Cardiac muscle cell (in vitro differentiated cells and primary cell): ENCODE data around the gene SFPQ. TPM values are rescaled to one million over a fixed set of nuclear protein-coding genes. Genes with fewer than 3 reads are reported as not detected.
A peak's percentile ranks its signal among the peaks of the same experiment; 100 is the strongest.
"Not testable (repeated sequence)": the region's sequence is repeated elsewhere in the genome, so short reads cannot be mapped to it uniquely, and the experiment has no call there.

Experiments
- DNase-seq, 2 donors: peaks; one replicate each; pipeline versions ENCODE4 v3.0.0 to v3.0.0-alpha.2; 2010 to 2017; ENCODE audit warnings: low read depth in 1 of 2, low spot score in 1 of 2
- H3K27ac ChIP-seq: fragments of 200-600 bp; sonication (generic); 2 replicates; pipeline ENCODE4 v1.5.1; 2016
- H3K27me3 ChIP-seq: fragments of 200-600 bp; sonication (generic); 2 replicates; pipeline ENCODE4 v1.6.0; 2016; ENCODE audit warnings: control low read depth
- H3K36me3 ChIP-seq: fragments of 200-600 bp; sonication (generic); 2 replicates; pipeline ENCODE4 v1.5.1; 2016; ENCODE audit warnings: control low read depth
- H3K4me1 ChIP-seq: fragments of 200-600 bp; sonication (generic); 2 replicates; pipeline ENCODE4 v1.8.1; 2017; ENCODE audit warnings: low read depth, mild to moderate bottlenecking, mixed run types
- H3K4me3 ChIP-seq: fragments of 200-600 bp; sonication (generic); 2 replicates; pipeline ENCODE4 v1.5.1; 2016; ENCODE audit warnings: mild to moderate bottlenecking
- H3K9me3 ChIP-seq: fragments of 200-600 bp; sonication (generic); 2 replicates; pipeline ENCODE4 v1.5.1; 2017; ENCODE audit warnings: low read depth, mild to moderate bottlenecking, control low read depth
- polyA plus RNA-seq: library from polyadenylated mRNA; unstranded; fragments of >200 nt; fragmentation: Nextera tagmentation; extraction: Ambion mirVana; gene quantifications from 2 replicates; pipeline ENCODE4 v1.2.1, GENCODE V29; 2016
- total RNA-seq: library from RNA; depleted of rRNA; stranded (reverse); fragments of >200 nt; gene quantifications from 2 replicates; pipeline ENCODE4 v1.2.3, GENCODE V29; 2016
- TF ChIP-seq, protein P1 (sequence below): IDR thresholded peaks from 2 replicates; pipeline ENCODE4 v1.5.1; 2012; ENCODE audit warnings: low read depth, mild to moderate bottlenecking, low read length

Gene SFPQ
- total and polyA plus RNA-seq, 2 experiments from 2014 or later, result 193 to 281 TPM

DNA sequence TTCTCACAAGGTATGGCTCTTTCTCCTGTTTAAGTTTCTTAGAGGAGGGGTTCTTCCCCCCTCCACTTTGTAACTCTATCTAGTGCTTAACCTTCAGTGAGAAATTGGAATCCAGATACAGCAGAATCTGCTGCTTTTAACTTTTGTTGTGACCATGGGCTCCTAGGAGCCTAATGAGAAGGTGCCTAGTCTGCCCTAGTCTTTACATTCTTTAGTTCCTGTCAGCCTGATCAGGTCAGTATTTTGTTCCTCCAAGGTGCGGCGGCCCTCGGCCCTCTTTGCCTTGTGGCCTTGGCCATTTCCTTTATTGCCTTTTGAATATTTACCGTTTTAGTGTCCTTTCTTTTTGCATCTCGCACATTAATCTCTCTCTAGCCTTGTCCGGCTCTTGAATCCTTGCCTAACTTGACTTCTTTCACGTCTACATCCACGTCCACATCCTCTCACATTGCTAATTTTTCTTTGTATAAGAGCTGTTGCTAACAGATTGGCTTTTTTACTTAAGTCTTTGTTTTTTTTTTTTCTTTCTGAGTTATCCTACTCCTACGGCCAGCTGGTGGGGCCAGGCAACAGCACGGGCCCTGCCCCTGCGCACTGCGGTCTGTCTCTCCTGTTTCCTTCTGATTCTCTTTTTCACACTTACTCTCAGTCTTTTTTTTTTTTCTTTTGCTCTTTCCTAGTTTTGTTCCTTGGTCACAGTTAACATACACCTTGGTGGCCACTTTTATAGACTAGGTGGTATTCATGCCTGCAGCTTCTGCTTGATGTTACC, 49.0 kb downstream of the SFPQ start:
- H3K4me1 ChIP-seq, result peaks cover 54% of the 10 kb centered on the region
- no peaks in the 10 kb centered on the region for H3K9me3 ChIP-seq
- H3K27me3 ChIP-seq, result no peaks in the 10 kb centered on the region
- no peaks in the 10 kb centered on the region for H3K36me3 ChIP-seq
- DNase-seq, result no peak
- H3K27ac ChIP-seq, result no peak overlapping the region
- TF ChIP-seq, protein P1, sequence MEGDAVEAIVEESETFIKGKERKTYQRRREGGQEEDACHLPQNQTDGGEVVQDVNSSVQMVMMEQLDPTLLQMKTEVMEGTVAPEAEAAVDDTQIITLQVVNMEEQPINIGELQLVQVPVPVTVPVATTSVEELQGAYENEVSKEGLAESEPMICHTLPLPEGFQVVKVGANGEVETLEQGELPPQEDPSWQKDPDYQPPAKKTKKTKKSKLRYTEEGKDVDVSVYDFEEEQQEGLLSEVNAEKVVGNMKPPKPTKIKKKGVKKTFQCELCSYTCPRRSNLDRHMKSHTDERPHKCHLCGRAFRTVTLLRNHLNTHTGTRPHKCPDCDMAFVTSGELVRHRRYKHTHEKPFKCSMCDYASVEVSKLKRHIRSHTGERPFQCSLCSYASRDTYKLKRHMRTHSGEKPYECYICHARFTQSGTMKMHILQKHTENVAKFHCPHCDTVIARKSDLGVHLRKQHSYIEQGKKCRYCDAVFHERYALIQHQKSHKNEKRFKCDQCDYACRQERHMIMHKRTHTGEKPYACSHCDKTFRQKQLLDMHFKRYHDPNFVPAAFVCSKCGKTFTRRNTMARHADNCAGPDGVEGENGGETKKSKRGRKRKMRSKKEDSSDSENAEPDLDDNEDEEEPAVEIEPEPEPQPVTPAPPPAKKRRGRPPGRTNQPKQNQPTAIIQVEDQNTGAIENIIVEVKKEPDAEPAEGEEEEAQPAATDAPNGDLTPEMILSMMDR, result no peak
- no peak overlapping the region for H3K4me3 ChIP-seq

DNA sequence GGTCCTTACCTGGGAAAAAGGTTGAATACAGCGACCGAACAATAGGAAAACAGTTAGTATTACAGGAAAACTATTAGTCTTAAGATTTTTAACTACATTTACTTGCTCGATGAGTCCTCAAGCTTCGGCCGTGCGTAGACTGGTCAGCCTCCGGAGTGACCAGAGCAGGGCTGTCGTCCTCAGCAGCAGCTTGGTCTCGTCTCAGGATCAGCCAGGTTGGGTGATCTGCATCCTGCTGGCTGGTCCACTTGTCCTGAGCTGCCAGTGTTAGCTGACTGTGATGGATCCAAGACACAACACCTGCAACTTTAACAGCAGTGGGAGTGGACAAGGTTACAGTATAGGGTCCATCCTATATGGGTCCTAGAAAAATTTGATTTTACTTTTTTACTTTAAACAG, 50.2 kb downstream of the SFPQ start:
- not testable (repeated sequence) for H3K4me3 ChIP-seq, H3K27ac ChIP-seq, H3K9me3 ChIP-seq, H3K27me3 ChIP-seq, H3K36me3 ChIP-seq
- H3K4me1 ChIP-seq, result peaks cover 54% of the 10 kb centered on the region
- peak in 1 of 2 donors; percentile 8 for DNase-seq

DNA sequence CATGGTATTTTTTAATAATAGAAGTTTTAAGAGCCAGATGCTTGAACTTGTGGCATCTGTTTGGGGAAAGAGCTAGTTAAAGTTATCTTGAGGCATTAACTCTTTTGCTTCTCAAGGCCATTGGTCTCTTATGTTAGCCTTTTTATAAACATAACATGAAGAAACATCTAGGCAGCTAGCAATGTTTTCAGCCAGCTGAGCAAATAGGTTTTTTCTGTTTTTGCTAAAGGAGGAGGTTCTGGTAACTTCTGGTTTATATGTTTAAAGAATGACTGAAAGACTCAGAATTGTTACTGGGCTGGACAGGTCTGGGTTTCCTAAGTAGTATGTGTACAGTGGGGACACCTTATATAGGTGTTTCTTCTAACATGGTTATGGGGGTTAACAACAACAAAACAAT, 50.7 kb downstream of the SFPQ start:
- H3K4me1 ChIP-seq, result peaks cover 54% of the 10 kb centered on the region
- not testable (repeated sequence) for H3K36me3 ChIP-seq, H3K4me3 ChIP-seq, H3K27ac ChIP-seq, H3K9me3 ChIP-seq, H3K27me3 ChIP-seq, DNase-seq

DNA sequence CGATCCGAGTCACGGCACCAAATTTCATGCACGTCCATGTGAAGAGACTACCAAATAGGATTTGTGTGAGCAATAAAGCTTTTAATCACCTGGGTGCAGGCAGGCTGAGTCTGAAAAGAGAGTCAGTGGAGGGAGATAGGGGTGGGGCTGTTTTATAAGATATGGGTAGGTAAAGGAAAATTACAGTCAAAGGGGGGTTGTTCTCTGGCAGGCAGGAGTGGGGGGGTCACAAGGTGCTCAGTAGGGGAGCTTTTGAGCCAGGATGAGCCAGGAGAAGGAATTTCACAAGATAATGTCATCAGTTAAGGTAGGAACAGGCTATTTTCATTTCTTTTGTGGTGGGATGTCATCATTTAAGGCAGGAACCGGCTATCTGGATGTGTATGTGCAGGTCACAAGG, 55.4 kb downstream of the SFPQ start:
- H3K4me1 ChIP-seq, result peaks cover 16% of the 10 kb centered on the region
- not testable (repeated sequence) for H3K4me3 ChIP-seq, H3K27me3 ChIP-seq, H3K27ac ChIP-seq, H3K9me3 ChIP-seq, H3K36me3 ChIP-seq, DNase-seq

DNA sequence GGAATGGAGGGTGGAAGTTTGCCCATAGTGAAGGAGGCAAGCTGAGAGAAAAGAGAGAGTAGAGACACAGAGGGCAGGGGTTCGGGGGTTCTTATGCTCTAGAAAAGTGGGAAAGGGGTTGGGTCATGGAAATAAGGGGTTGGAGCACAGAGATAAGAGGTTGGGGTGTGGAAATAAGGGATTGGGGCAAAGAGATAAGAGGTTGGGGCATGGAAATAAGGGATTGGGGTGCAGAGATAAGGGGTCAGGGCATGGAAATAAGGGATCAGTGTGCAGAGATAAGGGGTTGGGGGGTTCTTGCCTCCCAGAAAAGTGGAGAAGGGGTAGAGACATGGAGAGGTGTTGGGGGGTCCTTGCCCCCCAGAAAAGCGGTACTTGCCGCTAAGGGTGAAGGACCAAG, 56.2 kb downstream of the SFPQ start:
- H3K27ac ChIP-seq, result no peak overlapping the region
- DNase-seq, result no peak
- no peaks in the 10 kb centered on the region for H3K9me3 ChIP-seq
- no peak overlapping the region for H3K4me3 ChIP-seq
- no peaks in the 10 kb centered on the region for H3K27me3 ChIP-seq
- H3K4me1 ChIP-seq, result peaks cover 8% of the 10 kb centered on the region
- H3K36me3 ChIP-seq, result no peaks in the 10 kb centered on the region
- TF ChIP-seq, protein P1, result no peak

Other genes with a start within 250 kb of the SFPQ start
- 6.8 and 14.5 TPM in 2 replicates for gene TMEM35B, start 207.8 kb downstream of the SFPQ start, total RNA-seq
- gene TMEM35B, start 207.8 kb downstream of the SFPQ start, polyA plus RNA-seq, result 24.3 and 42.7 TPM in 2 replicates
- 4.7 and 11.2 TPM in 2 replicates for gene ZMYM6, start 161.2 kb downstream of the SFPQ start, total RNA-seq
- 7.3 and 7.7 TPM in 2 replicates for gene ZMYM6, start 161.2 kb downstream of the SFPQ start, polyA plus RNA-seq
- gene ZMYM1, start 113.8 kb downstream of the SFPQ start, total RNA-seq, result 5.4 and 12.2 TPM in 2 replicates
- 7.5 and 19.1 TPM in 2 replicates for gene ZMYM1, start 113.8 kb downstream of the SFPQ start, polyA plus RNA-seq
- gene ZMYM4, start 75.6 kb upstream of the SFPQ start, total RNA-seq, result 28.2 and 34.8 TPM in 2 replicates
- gene ZMYM4, start 75.6 kb upstream of the SFPQ start, polyA plus RNA-seq, result 27.9 and 35.9 TPM in 2 replicates